ENCODE measurements around the gene CASS4.

The CASS4 gene

GRCh38 chr20:56445130-56445529 is 33.1 kb downstream of the CASS4 start:
- no peak for DNase-seq

DNA sequence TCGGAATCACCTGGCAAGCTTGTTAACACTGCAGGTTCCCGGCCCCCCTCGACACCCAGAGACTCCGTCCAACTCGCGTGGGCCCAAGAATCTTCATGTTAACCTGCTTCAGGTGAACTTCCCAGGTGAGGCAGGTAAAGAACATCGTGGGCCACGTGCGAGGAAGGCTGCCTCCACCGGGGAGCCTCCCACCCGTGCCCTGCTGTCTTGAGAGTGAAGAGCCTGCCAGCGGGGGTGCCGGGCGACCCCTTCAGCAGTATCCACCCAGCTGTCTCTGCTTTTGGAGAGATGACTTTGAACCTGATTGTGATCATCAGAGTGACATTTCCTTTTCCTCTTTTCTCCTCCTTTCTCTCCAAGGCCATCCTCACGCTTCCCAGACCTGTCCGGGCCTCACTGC is 33.5 kb downstream of the CASS4 start:
- no peak for DNase-seq

- no peak for DNase-seq
Observed at GRCh38 chr20:56447227-56447626, 35.2 kb downstream of the CASS4 start.

DNA sequence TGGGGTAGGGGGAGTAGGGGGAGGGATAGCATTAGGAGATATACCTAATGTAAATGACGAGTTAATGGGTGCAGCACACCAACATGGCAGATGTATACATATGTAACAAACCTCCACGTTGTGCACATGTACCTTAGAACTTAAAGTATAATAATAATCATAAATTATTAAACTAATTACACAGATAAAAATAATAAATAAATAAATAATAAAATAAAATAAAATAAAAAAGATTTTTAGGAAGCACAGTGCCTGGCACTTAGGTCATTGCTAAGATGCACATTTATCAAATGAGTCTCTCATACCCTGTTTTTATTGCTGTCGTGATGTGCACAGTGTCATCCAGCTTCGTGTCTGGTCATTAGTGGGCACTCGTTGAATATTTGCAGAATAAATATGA is 37.4 kb downstream of the CASS4 start:
- no peak for DNase-seq

GRCh38 chr20:56451056-56451765 is 39.2 kb downstream of the CASS4 start:
- no peak for DNase-seq

- DNase-seq: no peak
Observed at GRCh38 chr20:56453352-56453751, 41.3 kb downstream of the CASS4 start.

GRCh38 chr20:56454754-56455153 is 42.7 kb downstream of the CASS4 start:
- peak in 1 of 5 experiments; percentile 73 for DNase-seq

DNA sequence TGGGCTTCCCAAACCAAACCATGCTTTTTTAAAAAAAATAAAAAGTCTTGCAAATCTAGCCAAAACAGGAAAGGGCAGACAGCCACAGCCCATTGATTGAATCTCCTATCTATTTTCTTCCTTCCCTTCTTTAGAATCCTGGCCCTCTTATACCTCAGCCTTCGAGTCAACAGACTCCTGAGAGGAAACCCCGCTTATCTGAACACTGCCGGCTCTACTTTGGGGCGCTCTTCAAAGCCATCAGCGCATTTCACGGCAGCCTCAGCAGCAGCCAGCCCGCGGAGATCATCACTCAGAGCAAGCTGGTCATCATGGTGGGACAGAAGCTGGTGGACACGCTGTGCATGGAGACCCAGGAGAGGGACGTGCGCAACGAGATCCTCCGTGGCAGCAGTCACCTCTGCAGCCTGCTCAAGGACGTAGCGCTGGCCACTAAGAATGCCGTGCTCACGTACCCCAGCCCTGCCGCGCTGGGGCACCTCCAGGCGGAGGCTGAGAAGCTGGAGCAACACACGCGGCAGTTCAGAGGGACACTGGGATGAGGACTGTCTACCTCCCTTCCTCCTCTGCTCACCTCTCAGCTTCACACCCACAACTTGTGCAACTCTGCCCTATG is 46.3 kb downstream of the CASS4 start:
- DNase-seq: no peak

- peak in 3 of 5 experiments; percentile 52 to 94 (median 82) for DNase-seq
Observed at GRCh38 chr20:56460459-56460858, 48.4 kb downstream of the CASS4 start.

- DNase-seq: no peak
Observed at GRCh38 chr20:56461576-56461975, 49.5 kb downstream of the CASS4 start.

DNA sequence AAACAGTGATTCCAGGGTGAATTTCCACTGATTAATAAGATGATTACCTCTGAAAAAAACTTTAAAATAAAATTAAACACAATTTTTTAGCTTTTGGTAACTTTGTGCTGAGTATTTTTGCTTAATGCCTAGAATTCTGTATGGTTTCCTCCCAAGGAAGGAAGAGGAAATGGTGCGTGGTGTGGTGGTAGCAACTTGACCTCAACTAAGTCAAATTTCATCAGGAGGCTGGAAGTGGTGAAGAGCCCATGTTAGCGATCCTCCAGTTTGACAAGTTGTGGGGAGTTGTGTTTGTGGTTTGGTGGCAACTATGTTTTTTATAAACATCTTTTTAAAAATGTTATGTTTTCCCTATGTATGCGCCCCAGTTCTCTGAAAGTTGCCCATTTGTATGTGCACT is 51.4 kb downstream of the CASS4 start:
- DNase-seq: peak in 2 of 5 experiments; percentile 69 to 88

- no peak for DNase-seq
Observed at GRCh38 chr20:56465997-56466396, 53.9 kb downstream of the CASS4 start.

- DNase-seq: no peak
Observed at GRCh38 chr20:56467968-56468315, 55.9 kb downstream of the CASS4 start.

- DNase-seq: peak; percentile 91 to 97 (median 94)
Observed at GRCh38 chr20:56468316-56469076, 56.4 kb downstream of the CASS4 start, which contains the start of gene RTF2. Gene RTF2, plus strand, starts transcription at chr20:56468627. Its CDS starts 71 bp downstream, at chr20:56468698.

DNA sequence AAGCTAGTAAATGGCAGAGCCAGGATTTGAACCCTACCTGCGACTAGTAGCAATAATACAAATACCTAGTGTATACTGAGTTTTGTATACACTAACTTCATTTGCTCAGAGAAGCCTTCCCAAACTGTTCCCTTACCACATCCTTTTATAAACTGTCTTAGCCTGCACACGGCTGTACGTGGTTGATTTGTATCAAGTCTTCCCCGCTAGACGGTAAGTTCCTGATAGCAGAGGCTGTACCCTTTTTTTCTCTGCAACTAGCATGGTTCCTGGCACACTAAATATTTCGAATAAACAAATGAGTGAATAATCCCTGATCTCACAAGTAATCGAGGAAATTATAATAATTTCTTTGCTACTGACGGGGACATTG is 57.0 kb downstream of the CASS4 start:
- DNase-seq: peak in 1 of 5 experiments; percentile 44

DNA sequence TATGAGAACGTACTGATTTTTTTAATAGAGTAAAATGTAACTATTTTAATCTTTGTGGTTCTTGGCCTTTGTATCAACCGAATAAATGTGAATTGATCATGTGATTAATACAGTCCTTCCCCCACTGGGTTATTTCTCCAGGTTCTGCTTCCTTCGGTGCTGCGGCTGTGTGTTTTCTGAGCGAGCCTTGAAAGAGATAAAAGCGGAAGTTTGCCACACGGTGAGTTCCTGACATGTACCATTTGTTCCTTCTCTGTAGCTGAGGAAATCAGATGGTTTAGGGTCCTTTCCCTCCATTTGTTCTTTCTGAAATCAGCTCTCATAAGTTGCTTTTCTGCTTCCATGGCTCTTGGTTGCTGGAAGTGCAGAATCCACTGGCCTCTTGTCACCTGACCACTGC is 71.9 kb downstream of the CASS4 start:
- no peak for DNase-seq

DNA sequence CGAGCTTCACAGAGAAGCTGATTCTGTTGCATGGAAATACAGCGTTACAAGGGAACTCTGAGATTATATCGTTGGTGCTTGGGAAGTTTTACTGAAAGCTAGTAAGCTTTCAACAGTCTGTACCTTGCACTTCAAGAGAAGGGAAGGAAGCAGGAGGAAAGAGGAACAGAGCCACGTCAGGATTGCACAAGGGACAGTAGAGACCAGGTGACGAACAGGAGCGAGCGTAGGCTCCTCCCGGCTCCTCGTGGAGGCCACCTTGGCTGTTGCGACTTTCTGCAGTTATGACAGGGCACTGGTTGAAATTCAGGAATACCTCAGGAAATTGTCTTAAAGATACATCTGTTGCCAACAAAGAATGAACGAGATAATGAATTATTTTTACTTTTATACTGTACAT is 75.2 kb downstream of the CASS4 start:
- DNase-seq: no peak

DNA sequence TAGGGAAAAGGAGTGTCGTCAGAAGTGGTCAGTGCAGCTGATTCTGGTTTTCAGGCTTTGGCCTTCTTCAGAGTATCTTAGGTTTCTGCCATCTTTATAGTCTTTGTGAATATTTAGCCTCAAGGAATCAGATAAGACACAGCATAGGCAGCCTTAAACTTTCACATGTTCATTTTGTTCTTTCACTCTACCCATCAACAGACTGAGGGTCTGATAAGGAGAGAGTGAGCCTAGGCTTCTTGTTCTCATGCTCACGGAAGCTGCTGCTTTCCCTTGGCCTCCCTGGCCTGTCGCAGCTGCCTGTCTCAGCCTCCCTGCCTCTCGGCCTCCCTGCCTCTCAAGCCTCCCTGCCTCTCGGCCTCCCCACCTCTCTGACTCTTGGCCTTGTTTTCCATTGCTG is 76.5 kb downstream of the CASS4 start:
- peak in 1 of 5 experiments; percentile 49 for DNase-seq

GRCh38 chr20:56501116-56501515 is 89.1 kb downstream of the CASS4 start:
- no peak for DNase-seq

DNA sequence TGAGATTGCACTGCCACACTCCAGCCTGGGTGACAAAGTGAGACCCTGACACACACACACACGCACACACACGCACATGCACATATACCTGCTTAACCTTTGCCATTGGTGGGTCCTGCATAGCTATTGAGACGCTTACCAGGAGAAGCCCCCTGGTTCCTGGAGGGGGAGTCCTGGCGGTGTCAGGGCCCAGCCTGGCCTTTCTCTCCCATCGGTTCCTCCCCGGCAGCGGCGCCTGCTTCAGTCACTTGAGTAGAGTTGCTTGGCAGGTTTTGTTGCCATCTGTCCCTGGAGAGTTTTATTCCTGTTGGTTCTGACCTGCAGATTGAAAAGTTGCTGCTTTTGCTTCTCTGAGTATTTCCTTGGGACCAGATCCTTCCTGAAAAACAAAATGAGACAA is 91.9 kb downstream of the CASS4 start:
- DNase-seq: no peak

- DNase-seq: peak in 1 of 5 experiments; percentile 84
Observed at GRCh38 chr20:56504373-56505005, 92.4 kb downstream of the CASS4 start.

DNA sequence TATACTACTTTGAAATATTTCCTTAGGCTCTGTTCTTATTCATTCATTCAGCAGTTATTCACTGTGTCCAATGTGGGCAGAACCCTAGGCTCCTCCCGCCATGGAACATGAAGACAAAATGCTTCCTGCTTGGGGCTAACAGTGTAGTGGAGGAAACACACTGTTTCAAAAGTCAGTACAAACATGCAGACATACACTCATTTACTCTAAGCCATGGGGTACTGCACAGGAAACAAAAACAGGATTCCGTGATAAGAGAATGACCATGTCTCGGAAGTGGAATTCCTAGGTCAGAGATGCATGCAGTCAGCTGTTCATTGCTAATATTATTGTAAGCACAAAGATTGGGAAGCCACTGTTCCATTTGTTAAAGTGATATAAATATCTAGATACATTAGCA is 94.0 kb downstream of the CASS4 start:
- no peak for DNase-seq

All from T-helper 2 cell (primary cell).